ENCODE measurements around the gene INPP4A.

DNA sequence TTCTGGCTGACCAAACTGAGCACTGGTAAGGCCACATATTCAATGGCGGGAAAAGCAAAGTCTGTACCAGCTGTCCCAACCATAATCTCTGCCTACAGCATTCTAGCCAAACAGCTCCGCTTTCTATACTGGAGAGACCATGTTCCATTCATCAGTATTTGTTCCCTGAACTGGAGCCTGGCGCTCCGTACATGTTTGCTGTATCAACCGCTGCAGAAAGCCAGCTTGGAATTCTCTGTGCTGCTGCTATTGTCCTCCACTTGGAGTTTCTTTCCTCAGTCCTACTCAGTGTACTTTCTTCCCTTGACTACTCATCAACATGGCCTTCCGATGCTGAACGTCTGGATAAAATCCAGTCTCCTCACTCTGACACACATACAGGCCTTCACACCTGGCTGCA lies 161.8 kb downstream of the INPP4A start:
- TF ChIP-seq POLR2A (IDR thresholded peaks at IDR 0.05) = no peak
- TF ChIP-seq, protein P1, sequence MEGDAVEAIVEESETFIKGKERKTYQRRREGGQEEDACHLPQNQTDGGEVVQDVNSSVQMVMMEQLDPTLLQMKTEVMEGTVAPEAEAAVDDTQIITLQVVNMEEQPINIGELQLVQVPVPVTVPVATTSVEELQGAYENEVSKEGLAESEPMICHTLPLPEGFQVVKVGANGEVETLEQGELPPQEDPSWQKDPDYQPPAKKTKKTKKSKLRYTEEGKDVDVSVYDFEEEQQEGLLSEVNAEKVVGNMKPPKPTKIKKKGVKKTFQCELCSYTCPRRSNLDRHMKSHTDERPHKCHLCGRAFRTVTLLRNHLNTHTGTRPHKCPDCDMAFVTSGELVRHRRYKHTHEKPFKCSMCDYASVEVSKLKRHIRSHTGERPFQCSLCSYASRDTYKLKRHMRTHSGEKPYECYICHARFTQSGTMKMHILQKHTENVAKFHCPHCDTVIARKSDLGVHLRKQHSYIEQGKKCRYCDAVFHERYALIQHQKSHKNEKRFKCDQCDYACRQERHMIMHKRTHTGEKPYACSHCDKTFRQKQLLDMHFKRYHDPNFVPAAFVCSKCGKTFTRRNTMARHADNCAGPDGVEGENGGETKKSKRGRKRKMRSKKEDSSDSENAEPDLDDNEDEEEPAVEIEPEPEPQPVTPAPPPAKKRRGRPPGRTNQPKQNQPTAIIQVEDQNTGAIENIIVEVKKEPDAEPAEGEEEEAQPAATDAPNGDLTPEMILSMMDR (IDR thresholded peaks at IDR 0.05) = no peak
